ENCODE measurements around the gene NCOA5. TPM values are rescaled to one million over a fixed set of nuclear protein-coding genes. Genes with fewer than 3 reads are reported as not detected.
"Not testable (repeated sequence)": the region's sequence is repeated elsewhere in the genome, so short reads cannot be mapped to it uniquely, and the experiment has no call there.

NCOA5 gene
- total RNA-seq, 3 donors from 2014 or later (not counting 1 experiment from before 2014, with no cell fraction given), result 8.8 to 18.4 (median 18.0) TPM

DNA sequence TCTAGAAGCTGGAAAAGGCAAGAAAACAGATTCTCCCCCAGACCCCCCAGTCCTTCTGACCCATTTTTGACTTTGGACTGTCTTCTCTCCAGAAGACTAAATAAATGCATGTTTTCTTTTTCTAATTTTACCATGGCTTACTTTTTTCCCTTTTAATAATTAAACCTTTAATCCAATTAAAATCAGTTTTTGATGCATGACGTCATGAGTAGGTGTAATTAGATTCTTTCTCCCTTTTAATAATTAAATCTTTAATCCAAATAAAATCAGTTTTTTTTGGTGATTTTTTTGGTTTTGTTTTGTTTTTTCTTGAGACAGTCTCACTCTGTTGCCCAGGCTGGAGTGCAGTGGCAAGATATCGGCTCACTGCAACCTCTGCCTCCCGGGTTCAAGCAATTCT, 13.2 kb upstream of the NCOA5 start:
- Histone ChIP-seq H3K4me1 (ENCODE audit: control insufficient read depth, insufficient read depth, low read length) (no peaks in the 10 kb centered on the region), H3K9me3 (ENCODE audit: control insufficient read depth, insufficient read depth, low read length) (no peaks in the 10 kb centered on the region), H3K36me3 (ENCODE audit: control insufficient read depth, insufficient read depth, low read length) (no peaks in the 10 kb centered on the region), H3K4me3 (ENCODE audit: low read length) (no peak overlapping the region), H3K27me3 (ENCODE audit: control insufficient read depth, insufficient read depth, low read length) (peaks cover 14% of the 10 kb centered on the region), H3K27ac (ENCODE audit: low read length) (no peak overlapping the region)
- Mint-ChIP-seq H3K4me3 (no peak overlapping the region), H3K4me1 (no peaks in the 10 kb centered on the region), H3K9me3 (no peaks in the 10 kb centered on the region), H3K36me3 (no peaks in the 10 kb centered on the region), H3K27ac (no peak overlapping the region), H3K27me3 (ENCODE audit: low read depth in 2 of 2) (peaks cover 50 to 68% of the 10 kb centered on the region in 2 donors)
- DNase-seq, result no peak
- no peak for ATAC-seq
- TF ChIP-seq, protein P1, sequence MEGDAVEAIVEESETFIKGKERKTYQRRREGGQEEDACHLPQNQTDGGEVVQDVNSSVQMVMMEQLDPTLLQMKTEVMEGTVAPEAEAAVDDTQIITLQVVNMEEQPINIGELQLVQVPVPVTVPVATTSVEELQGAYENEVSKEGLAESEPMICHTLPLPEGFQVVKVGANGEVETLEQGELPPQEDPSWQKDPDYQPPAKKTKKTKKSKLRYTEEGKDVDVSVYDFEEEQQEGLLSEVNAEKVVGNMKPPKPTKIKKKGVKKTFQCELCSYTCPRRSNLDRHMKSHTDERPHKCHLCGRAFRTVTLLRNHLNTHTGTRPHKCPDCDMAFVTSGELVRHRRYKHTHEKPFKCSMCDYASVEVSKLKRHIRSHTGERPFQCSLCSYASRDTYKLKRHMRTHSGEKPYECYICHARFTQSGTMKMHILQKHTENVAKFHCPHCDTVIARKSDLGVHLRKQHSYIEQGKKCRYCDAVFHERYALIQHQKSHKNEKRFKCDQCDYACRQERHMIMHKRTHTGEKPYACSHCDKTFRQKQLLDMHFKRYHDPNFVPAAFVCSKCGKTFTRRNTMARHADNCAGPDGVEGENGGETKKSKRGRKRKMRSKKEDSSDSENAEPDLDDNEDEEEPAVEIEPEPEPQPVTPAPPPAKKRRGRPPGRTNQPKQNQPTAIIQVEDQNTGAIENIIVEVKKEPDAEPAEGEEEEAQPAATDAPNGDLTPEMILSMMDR (IDR thresholded peaks at IDR 0.05), result no peak
- 94% methylated on average over 2 of the region's 3 CpGs for WGBS (ENCODE audit: insufficient coverage)
- intact Hi-C loops (cut with micrococcal nuclease), result no loop called here

DNA sequence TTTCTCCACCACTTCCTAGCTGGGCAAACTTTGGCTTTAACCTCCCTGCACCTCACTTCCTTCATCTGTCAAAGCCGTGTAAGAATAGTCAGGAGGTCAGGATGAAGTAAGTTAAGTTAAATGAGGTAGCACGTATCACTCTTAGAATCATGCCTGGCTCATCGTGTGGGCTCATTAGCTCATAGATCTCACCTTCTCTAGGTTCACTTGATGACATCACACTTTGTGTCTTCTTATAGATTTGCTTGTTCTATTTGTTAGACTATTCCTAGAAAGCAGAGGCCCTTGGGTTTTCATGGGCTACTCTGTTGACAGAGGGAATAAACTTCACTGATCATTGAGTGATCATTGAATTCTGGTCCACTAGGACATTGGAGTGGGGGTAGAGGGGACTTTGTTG, 12.2 kb upstream of the NCOA5 start:
- no peaks in the 10 kb centered on the region for H3K4me1 Mint-ChIP-seq
- DNase-seq (no peak), ATAC-seq (no peak)
- H3K27me3 ChIP-seq (ENCODE audit: control insufficient read depth, insufficient read depth, low read length), result peaks cover 15% of the 10 kb centered on the region
- H3K36me3 ChIP-seq (ENCODE audit: control insufficient read depth, insufficient read depth, low read length), result no peaks in the 10 kb centered on the region
- H3K9me3 ChIP-seq (ENCODE audit: control insufficient read depth, insufficient read depth, low read length), result no peaks in the 10 kb centered on the region
- H3K4me1 ChIP-seq (ENCODE audit: control insufficient read depth, insufficient read depth, low read length), result no peaks in the 10 kb centered on the region
- H3K27ac Mint-ChIP-seq, result no peak overlapping the region
- no peaks in the 10 kb centered on the region for H3K9me3 Mint-ChIP-seq
- peaks cover 47 to 58% of the 10 kb centered on the region in 2 donors for H3K27me3 Mint-ChIP-seq (ENCODE audit: low read depth in 2 of 2)
- H3K4me3 ChIP-seq (ENCODE audit: low read length), result no peak overlapping the region
- intact Hi-C loops (cut with micrococcal nuclease), result no loop called here
- TF ChIP-seq, protein P1 (IDR thresholded peaks at IDR 0.05), result no peak
- no peaks in the 10 kb centered on the region for H3K36me3 Mint-ChIP-seq
- WGBS (ENCODE audit: insufficient coverage), result 83% methylated on average over 3 of the region's 3 CpGs
- no peak overlapping the region for H3K27ac ChIP-seq (ENCODE audit: low read length)
- H3K4me3 Mint-ChIP-seq, result no peak overlapping the region

DNA sequence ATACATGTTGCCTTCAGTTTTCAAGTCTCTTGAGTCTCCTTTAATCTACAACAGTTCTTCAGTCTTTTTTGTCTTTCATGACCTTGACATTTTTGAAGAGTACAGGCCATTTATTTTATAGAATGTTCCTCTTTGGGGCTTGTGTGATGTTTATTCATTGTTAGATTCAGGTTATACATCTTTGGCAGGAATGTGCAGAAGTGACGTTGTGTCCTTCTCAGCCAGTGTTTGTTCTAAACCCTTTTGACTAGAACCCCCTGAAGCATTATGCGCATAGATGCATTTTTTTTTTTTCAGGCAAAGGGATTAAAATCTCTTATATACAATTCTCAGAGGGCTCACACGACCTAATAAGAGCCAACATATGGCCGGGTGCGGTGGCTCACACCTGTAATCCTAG, 11.2 kb upstream of the NCOA5 start:
- peaks cover 11% of the 10 kb centered on the region for H3K27me3 ChIP-seq (ENCODE audit: control insufficient read depth, insufficient read depth, low read length)
- WGBS (ENCODE audit: insufficient coverage), result 92% methylated on average over 5 of the region's 5 CpGs
- TF ChIP-seq, protein P1 (IDR thresholded peaks at IDR 0.05), result no peak

DNA sequence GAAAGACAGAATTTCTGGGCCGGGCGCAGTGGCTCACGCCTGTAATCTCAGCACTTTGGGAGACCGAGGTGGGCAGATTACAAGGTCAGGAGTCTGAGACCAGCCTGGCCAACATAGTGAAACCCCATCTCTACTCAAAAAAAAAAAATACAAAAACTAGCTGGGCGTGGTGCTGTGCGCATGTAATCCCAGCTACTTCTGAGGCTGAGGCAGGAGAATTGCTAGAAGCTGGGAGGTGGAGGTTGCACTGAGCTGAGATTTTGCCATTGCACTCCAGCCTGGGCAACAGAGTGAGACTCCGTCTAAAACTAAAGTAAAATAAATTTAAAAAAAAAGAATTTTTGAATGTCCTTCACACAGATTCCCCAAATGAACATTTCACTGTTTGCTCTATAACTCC, 10.7 kb upstream of the NCOA5 start:
- intact Hi-C loops (cut with micrococcal nuclease); H3K4me3 Mint-ChIP-seq; H3K4me3 ChIP-seq (ENCODE audit: low read length); H3K27ac ChIP-seq (ENCODE audit: low read length); H3K27ac Mint-ChIP-seq; DNase-seq; H3K9me3 ChIP-seq (ENCODE audit: control insufficient read depth, insufficient read depth, low read length); H3K36me3 Mint-ChIP-seq; H3K4me1 ChIP-seq (ENCODE audit: control insufficient read depth, insufficient read depth, low read length); H3K4me1 Mint-ChIP-seq; ATAC-seq; H3K9me3 Mint-ChIP-seq; H3K36me3 ChIP-seq (ENCODE audit: control insufficient read depth, insufficient read depth, low read length): not testable (repeated sequence)
- peaks cover 43 to 45% of the 10 kb centered on the region in 2 donors for H3K27me3 Mint-ChIP-seq (ENCODE audit: low read depth in 2 of 2)
- 94% methylated on average over 6 of the region's 7 CpGs for WGBS (ENCODE audit: insufficient coverage)
- peaks cover 11% of the 10 kb centered on the region for H3K27me3 ChIP-seq (ENCODE audit: control insufficient read depth, insufficient read depth, low read length)

More for the DNA sequence above, 11.2 kb upstream of the NCOA5 start:
- no peaks in the 10 kb centered on the region for H3K36me3 Mint-ChIP-seq
- Histone ChIP-seq H3K27ac (ENCODE audit: low read length) (no peak overlapping the region), H3K4me3 (ENCODE audit: low read length) (no peak overlapping the region), H3K36me3 (ENCODE audit: control insufficient read depth, insufficient read depth, low read length) (no peaks in the 10 kb centered on the region), H3K4me1 (ENCODE audit: control insufficient read depth, insufficient read depth, low read length) (no peaks in the 10 kb centered on the region), H3K9me3 (ENCODE audit: control insufficient read depth, insufficient read depth, low read length) (no peaks in the 10 kb centered on the region)
- no peak overlapping the region for H3K27ac Mint-ChIP-seq
- DNase-seq, result no peak
- no peaks in the 10 kb centered on the region for H3K4me1 Mint-ChIP-seq
- H3K27me3 Mint-ChIP-seq (ENCODE audit: low read depth in 2 of 2), result peaks cover 46 to 51% of the 10 kb centered on the region in 2 donors
- H3K4me3 Mint-ChIP-seq, result no peak overlapping the region
- intact Hi-C loops (cut with micrococcal nuclease), result no loop called here
- H3K9me3 Mint-ChIP-seq, result no peaks in the 10 kb centered on the region
- no peak for ATAC-seq
